HCT116 (cell line): ENCODE results near the gene NAPA. TPM values are rescaled to one million over a fixed set of nuclear protein-coding genes. Genes with fewer than 3 reads are reported as not detected.

ENCODE experiments used
- ATAC-seq: fragments of 200-7000 bp; cut with Tn5 transposase; 2 replicates; pipeline ENCODE4 v1.9.1; 2020; ENCODE audit warnings: mild to moderate bottlenecking, moderate library complexity
- BruUV-seq: library from RNA; stranded (reverse); fragments of 400-500 nt; replicated peaks from 2 replicates; lab custom pipeline; 2021; lab: Mats Ljungman, UMichigan
- CTCF ChIA-PET: fragments of 300-600 bp; sonication (Branson Sonifier 250); formaldehyde crosslinking; loops from one replicate; lab custom pipeline; 2021; ENCODE audit warnings: antibody characterized with exemption; lab: Charles Lee
- POLR2A ChIA-PET: fragments of 300-600, 350-600 bp; sonication (Branson Sonifier 250); formaldehyde crosslinking; loops from one replicate; lab custom pipeline; 2021; ENCODE audit warnings: antibody characterized with exemption; lab: Charles Lee
- RAD21 ChIA-PET, 2 experiments: fragments of 300-600 bp; sonication (Branson Sonifier 250); formaldehyde crosslinking; loops; one replicate each; lab custom pipeline; 2023; ENCODE audit warnings: low total read pairs in 2 of 2; ENCODE audit not compliant: uncharacterized antibody in 2 of 2, unreplicated experiment in 2 of 2, low non-redundant PET in 1 of 2; lab: Charles Lee
- DNase-seq: peaks from one replicate; pipeline ENCODE4 v3.0.0-alpha.2; 2010; ENCODE audit warnings: low read depth, low spot score
- H2AFZ ChIP-seq: fragments of 200-600 bp; shearing (Covaris generic), sonication (generic); 2 replicates; pipeline ENCODE4 v1.6.1; 2017; ENCODE audit warnings: low read depth, mixed run types, mixed read lengths, antibody characterized with exemption, low read length; ENCODE audit not compliant: poor library complexity, severe bottlenecking
- H3K27ac ChIP-seq: 2 replicates; pipeline ENCODE4 v1.5.1; 2012; ENCODE audit warnings: low read depth, low read length
- H3K27me3 ChIP-seq: fragments of 200-600 bp; sonication (generic); 2 replicates; pipeline ENCODE4 v1.6.1; 2016; ENCODE audit warnings: mixed run types, low read length, mixed read lengths; ENCODE audit not compliant: insufficient read depth
- H3K36me3 ChIP-seq, 2 experiments: fragments of 200-500 bp in 1 of 2; fragments of 200-600 bp in 1 of 2; sonication (Bioruptor generic) in 1 of 2; sonication (generic) in 1 of 2; 2 replicates each; pipeline versions ENCODE4 v1.5.1 to v1.6.1; 2014 to 2016; ENCODE audit warnings: low read length in 2 of 2, inconsistent platforms in 1 of 2, mixed read lengths in 1 of 2, mixed run types in 1 of 2; ENCODE audit not compliant: insufficient read depth in 2 of 2, control insufficient read depth in 1 of 2
- H3K4me1 ChIP-seq, 2 experiments: fragments of 200-600 bp in 1 of 2; sonication (generic) in 1 of 2; 2 replicates each; pipeline versions ENCODE4 v1.5.1 to v1.6.1; 2012 to 2017; ENCODE audit warnings: low read length in 2 of 2, inconsistent platforms in 1 of 2, mild to moderate bottlenecking in 1 of 2, mixed read lengths in 1 of 2, mixed run types in 1 of 2, moderate library complexity in 1 of 2; ENCODE audit not compliant: insufficient read depth in 2 of 2, control insufficient read depth in 1 of 2
- H3K4me2 ChIP-seq: fragments of 200-600 bp; sonication (generic); 2 replicates; pipeline ENCODE4 v1.6.1; 2017; ENCODE audit warnings: mixed run types, low read length, mixed read lengths
- H3K4me3 ChIP-seq, 2 experiments: fragments of 200-600 bp in 1 of 2; sonication (generic) in 1 of 2; replicated peaks in 1 of 2; 2 replicates each; pipeline ENCODE4 v1.5.1; 2011 to 2016; ENCODE audit warnings: low read length in 2 of 2, control low read depth in 1 of 2, low read depth in 1 of 2, mild to moderate bottlenecking in 1 of 2, mixed read lengths in 1 of 2, mixed run types in 1 of 2
- H3K79me2 ChIP-seq: fragments of 200-600 bp; sonication (generic); 2 replicates; pipeline ENCODE4 v1.6.1; 2017; ENCODE audit warnings: mild to moderate bottlenecking, mixed run types, low read length, moderate library complexity, mixed read lengths; ENCODE audit not compliant: insufficient read depth
- H3K9ac ChIP-seq: fragments of 200-600 bp; sonication (generic); 2 replicates; pipeline ENCODE4 v1.6.1; 2016; ENCODE audit warnings: low read length, mixed read lengths
- H3K9me2 ChIP-seq: fragments of 200-600 bp; sonication (generic), shearing (Covaris generic); 2 replicates; pipeline ENCODE4 v1.6.1; 2017; ENCODE audit warnings: mixed run types, mild to moderate bottlenecking, moderate library complexity; ENCODE audit not compliant: insufficient read depth
- H3K9me3 ChIP-seq, 2 experiments: fragments of 200-500 bp in 1 of 2; fragments of 200-600 bp in 1 of 2; sonication (Bioruptor generic) in 1 of 2; sonication (generic) in 1 of 2; 2 replicates each; pipeline ENCODE4 v1.6.1; 2014 to 2017; ENCODE audit warnings: low read length in 2 of 2, mixed read lengths in 2 of 2, inconsistent platforms in 1 of 2, low read depth in 1 of 2, mild to moderate bottlenecking in 1 of 2, mixed run types in 1 of 2, moderate library complexity in 1 of 2; ENCODE audit not compliant: control insufficient read depth in 1 of 2, insufficient read depth in 1 of 2
- H4K20me1 ChIP-seq: fragments of 200-600 bp; sonication (generic), shearing (Covaris generic); 2 replicates; pipeline ENCODE4 v1.6.1; 2017; ENCODE audit warnings: mixed run types, mild to moderate bottlenecking, moderate library complexity; ENCODE audit not compliant: insufficient read depth
- FOSL1 ChIP-seq: IDR thresholded peaks from 2 replicates; pipeline ENCODE4 v1.6.1; 2012; ENCODE audit warnings: low read depth
- JUND ChIP-seq: IDR thresholded peaks from 2 replicates; pipeline ENCODE4 v1.6.1; 2012
- POLR2A ChIP-seq: IDR thresholded peaks from 2 replicates; pipeline ENCODE4 v1.7.0; 2011; ENCODE audit warnings: borderline replicate concordance; ENCODE audit not compliant: insufficient read depth, insufficient read length; ENCODE audit errors: extremely low read depth
- SIN3A ChIP-seq: IDR thresholded peaks from 2 replicates; pipeline ENCODE4 v1.6.1; 2012; ENCODE audit warnings: low read depth
- SP1 ChIP-seq: IDR thresholded peaks from 2 replicates; pipeline ENCODE4 v1.6.1; 2012; ENCODE audit warnings: low read depth
- SRF ChIP-seq: IDR thresholded peaks from 2 replicates; pipeline ENCODE4 v1.6.1; 2012; ENCODE audit warnings: low read depth
- YY1 ChIP-seq: IDR thresholded peaks from 2 replicates; pipeline ENCODE4 v1.6.1; 2011; ENCODE audit warnings: low read length, low read depth, moderate library complexity, mild to moderate bottlenecking; ENCODE audit not compliant: insufficient replicate concordance; ENCODE audit errors: extremely low read depth
- ZFX ChIP-seq: fragments of 450-650 bp; IDR thresholded peaks from 2 replicates; pipeline ENCODE4 v1.6.1; 2017
- ZNF274 ChIP-seq: fragments of 200-500 bp; sonication (Bioruptor generic); IDR thresholded peaks from 2 replicates; pipeline ENCODE4 v1.6.1; 2014; ENCODE audit warnings: mild to moderate bottlenecking, low read depth, low read length, inconsistent platforms
- intact Hi-C: fragments of 100-400 bp; cut with micrococcal nuclease; formaldehyde crosslinking; loops from 2 replicates; pipeline ENCODE4 v1.10.0; 2022
- total RNA-seq: library from RNA; stranded (reverse); gene quantifications from one replicate; pipeline ENCODE4 v1.2.1, GENCODE V29; 2021; ENCODE audit not compliant: unreplicated experiment
- TF ChIP-seq, protein P1 (sequence below), 3 experiments: fragments of 200-600 bp in 1 of 3; sonication (generic) in 1 of 3; IDR thresholded peaks in 2 of 3; conservative IDR thresholded peaks in 1 of 3; 2 replicates each; pipeline ENCODE4 v1.5.1; 2012 to 2017; ENCODE audit warnings: low read depth in 2 of 3, low read length in 2 of 3, antibody characterized with exemption in 1 of 3, borderline replicate concordance in 1 of 3, control low read depth in 1 of 3, mild to moderate bottlenecking in 1 of 3, mixed read lengths in 1 of 3, mixed run types in 1 of 3, moderate library complexity in 1 of 3; ENCODE audit not compliant: insufficient read depth in 1 of 3
- TF ChIP-seq, protein P2 (sequence below): IDR thresholded peaks from 2 replicates; pipeline ENCODE4 v1.6.1; 2012
- TF ChIP-seq, protein P3 (sequence below): IDR thresholded peaks from 2 replicates; pipeline ENCODE4 v1.6.1; 2012

The NAPA gene
- total RNA-seq, 1 experiment from 2014 or later = 58.8 TPM

- H4K20me1 ChIP-seq = no peaks in the 10 kb centered on the region
These were observed 35.3 kb upstream of the NAPA start for GRCh38 chr19:47550129-47550528.

More at GRCh38 chr19:47550129-47550528, 35.3 kb upstream of the NAPA start:
- no peaks in the 10 kb centered on the region for H3K36me3 ChIP-seq
- ChIA-PET RAD21 (interaction anchor here in 1 of 2 experiments (0.6 kb wide), 1 partner anchor 991 kb away, joined by 4 read pairs; no protein-coding TSS in a partner anchor), CTCF (no interaction called here), POLR2A (no interaction called here)
- H3K9me3 ChIP-seq = no peaks in the 10 kb centered on the region
- H3K9me2 ChIP-seq = no peaks in the 10 kb centered on the region
- H2AFZ ChIP-seq = no peak overlapping the region
- no peak for TF ChIP-seq YY1
- TF ChIP-seq SRF = no peak
- TF ChIP-seq, protein P1, sequence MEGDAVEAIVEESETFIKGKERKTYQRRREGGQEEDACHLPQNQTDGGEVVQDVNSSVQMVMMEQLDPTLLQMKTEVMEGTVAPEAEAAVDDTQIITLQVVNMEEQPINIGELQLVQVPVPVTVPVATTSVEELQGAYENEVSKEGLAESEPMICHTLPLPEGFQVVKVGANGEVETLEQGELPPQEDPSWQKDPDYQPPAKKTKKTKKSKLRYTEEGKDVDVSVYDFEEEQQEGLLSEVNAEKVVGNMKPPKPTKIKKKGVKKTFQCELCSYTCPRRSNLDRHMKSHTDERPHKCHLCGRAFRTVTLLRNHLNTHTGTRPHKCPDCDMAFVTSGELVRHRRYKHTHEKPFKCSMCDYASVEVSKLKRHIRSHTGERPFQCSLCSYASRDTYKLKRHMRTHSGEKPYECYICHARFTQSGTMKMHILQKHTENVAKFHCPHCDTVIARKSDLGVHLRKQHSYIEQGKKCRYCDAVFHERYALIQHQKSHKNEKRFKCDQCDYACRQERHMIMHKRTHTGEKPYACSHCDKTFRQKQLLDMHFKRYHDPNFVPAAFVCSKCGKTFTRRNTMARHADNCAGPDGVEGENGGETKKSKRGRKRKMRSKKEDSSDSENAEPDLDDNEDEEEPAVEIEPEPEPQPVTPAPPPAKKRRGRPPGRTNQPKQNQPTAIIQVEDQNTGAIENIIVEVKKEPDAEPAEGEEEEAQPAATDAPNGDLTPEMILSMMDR (IDR thresholded peaks at IDR 0.05 in 2 of 3, conservative IDR thresholded peaks at IDR 0.05 in 1 of 3; ENCODE audit: borderline replicate concordance in 1 of 3, insufficient read depth in 1 of 3, low read depth in 2 of 3, low read length in 2 of 3) = no peak
- TF ChIP-seq POLR2A = no peak
- no peak for TF ChIP-seq SIN3A
- no peak for TF ChIP-seq ZNF274
- TF ChIP-seq FOSL1 = no peak
- no peak for TF ChIP-seq JUND
- TF ChIP-seq, protein P2, sequence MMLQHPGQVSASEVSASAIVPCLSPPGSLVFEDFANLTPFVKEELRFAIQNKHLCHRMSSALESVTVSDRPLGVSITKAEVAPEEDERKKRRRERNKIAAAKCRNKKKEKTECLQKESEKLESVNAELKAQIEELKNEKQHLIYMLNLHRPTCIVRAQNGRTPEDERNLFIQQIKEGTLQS = no peak
- TF ChIP-seq SP1 = no peak
- TF ChIP-seq, protein P3, sequence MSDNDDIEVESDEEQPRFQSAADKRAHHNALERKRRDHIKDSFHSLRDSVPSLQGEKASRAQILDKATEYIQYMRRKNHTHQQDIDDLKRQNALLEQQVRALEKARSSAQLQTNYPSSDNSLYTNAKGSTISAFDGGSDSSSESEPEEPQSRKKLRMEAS = no peak
- TF ChIP-seq ZFX = no peak
- H3K9ac ChIP-seq = no peak overlapping the region
- BruUV-seq = no TSS peak
- no peaks in the 10 kb centered on the region for H3K79me2 ChIP-seq
- H3K4me3 ChIP-seq = no peak overlapping the region
- ATAC-seq (no peak), DNase-seq (no peak)
- H3K27me3 ChIP-seq = no peaks in the 10 kb centered on the region
- H3K4me2 ChIP-seq = no peak overlapping the region
- intact Hi-C loops = no loop called here
- no peak overlapping the region for H3K27ac ChIP-seq
- H3K4me1 ChIP-seq = no peaks in the 10 kb centered on the region
